BE2C (cell line): ENCODE data around the gene CAMSAP2.
"Not testable (repeated sequence)": the region's sequence is repeated elsewhere in the genome, so short reads cannot be mapped to it uniquely, and the experiment has no call there.

Experiments
- DNase-seq: peaks from one replicate; pipeline ENCODE4 v3.0.0-alpha.2; 2020
- H3K27me3 ChIP-seq: fragments of 250-450 bp; sonication (Bioruptor Pico); 2 replicates; pipeline ENCODE4 v1.5.1; 2020; ENCODE audit warnings: mild to moderate bottlenecking
- H3K36me3 ChIP-seq: fragments of 250-450 bp; sonication (Bioruptor Pico); 2 replicates; pipeline ENCODE4 v1.5.1; 2020; ENCODE audit warnings: mild to moderate bottlenecking
- H3K4me1 ChIP-seq: fragments of 250-450 bp; sonication (Bioruptor Pico); 2 replicates; pipeline ENCODE4 v1.5.1; 2020
- H3K4me3 ChIP-seq: 2 replicates; pipeline ENCODE4 v1.5.1; 2011; ENCODE audit warnings: low read depth, low read length
- H3K9me3 ChIP-seq: fragments of 250-450 bp; sonication (Bioruptor Pico); 2 replicates; pipeline ENCODE4 v1.5.1; 2020
- CTCF ChIP-seq: IDR thresholded peaks from 2 replicates; pipeline ENCODE4 v1.5.1; 2012; ENCODE audit warnings: mild to moderate bottlenecking, low read depth, low read length

Gene CAMSAP2

DNA sequence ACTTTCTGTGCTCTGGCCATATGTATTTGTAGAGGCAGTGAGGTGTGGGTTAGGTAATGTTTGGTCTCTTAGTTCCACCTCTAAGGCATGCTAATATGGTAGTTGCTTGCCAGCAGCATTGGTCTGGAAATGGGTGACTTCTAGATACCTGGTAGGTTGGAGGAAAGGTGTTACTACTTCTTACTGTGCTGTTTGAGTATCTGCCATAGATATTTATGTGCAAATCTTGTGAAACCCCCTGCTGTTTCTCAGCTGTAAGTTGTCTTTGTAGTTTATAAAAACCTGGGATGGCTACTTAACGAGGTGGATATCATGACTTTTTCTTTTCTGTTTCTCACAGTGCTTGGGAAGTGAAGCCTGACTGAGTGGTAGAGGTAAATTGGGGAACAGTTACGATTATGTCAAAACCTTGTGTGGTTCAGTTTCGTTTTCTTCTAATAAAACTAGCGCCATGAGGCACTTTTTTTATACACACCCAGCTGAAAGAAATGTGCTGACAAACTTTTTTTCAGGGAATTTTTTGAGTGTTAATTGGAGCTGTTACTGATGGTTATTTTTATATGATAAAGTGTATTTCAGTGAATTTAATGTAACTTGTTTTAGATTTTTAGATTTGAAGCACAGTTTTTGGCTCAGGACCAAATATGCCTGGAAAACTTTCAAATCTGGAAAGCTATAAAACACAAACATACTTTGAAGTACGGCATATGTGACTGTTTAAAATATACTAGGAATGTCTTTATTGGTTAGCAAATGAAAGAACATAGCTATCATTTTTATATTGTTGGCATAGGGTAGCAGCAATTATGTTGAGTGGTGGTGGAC lies 42.1 kb downstream of the CAMSAP2 start:
- TF ChIP-seq CTCF = no peak
- no peak overlapping the region for H3K4me3 ChIP-seq
- no peak for DNase-seq

DNA sequence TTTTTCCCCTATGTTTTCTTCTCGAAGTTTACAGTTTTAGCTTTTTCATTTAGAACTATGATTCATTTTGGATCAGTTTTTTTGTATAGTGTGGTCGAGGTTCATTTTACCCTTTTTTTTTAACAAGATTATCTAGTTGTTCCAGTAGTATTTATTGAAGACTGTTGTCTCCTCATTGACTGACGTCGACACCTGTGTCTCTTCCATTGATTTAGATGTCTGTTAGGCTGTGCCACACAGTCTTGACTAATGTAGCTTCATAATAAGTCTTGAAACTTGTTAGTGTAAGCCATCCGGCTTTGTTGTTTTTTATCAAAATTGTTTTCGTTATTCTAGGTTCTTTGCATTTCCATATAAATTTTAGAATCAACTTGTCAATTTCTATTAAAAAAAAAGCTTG lies 45.2 kb downstream of the CAMSAP2 start:
- no peak for DNase-seq
- TF ChIP-seq CTCF = no peak
- peaks cover 13% of the 10 kb centered on the region for H3K36me3 ChIP-seq

More for the DNA sequence above, 42.1 kb downstream of the CAMSAP2 start:
- Histone ChIP-seq H3K9me3 (no peaks in the 10 kb centered on the region), H3K36me3 (peaks cover 5% of the 10 kb centered on the region), H3K4me1 (peaks cover 6% of the 10 kb centered on the region), H3K27me3 (no peaks in the 10 kb centered on the region)

DNA sequence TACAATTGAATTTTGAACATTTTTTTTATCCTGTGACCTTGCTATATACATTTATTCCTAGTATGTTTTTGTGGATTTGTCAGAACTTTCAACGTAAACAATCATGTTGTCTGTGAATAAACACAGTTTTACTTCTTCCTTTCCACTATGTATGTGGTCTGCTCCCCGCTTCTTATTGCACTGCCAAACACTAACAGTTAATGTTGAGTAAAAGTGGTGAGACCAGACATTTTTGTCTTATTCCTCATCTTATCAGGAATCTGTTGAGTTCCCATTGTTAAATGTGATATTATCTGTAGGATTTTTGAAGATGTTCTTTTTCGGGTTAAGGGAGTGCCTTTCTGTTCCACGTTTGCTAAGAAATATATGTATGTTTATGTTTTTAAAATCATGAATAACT lies 45.9 kb downstream of the CAMSAP2 start:
- Histone ChIP-seq H3K4me3 (no peak overlapping the region), H3K27me3 (no peaks in the 10 kb centered on the region), H3K4me1 (0 out of 2 replicates have a peak, but pooled peaks cover 3% of the 10 kb centered on the region), H3K9me3 (no peaks in the 10 kb centered on the region), H3K36me3 (peaks cover 13% of the 10 kb centered on the region)
- no peak for TF ChIP-seq CTCF
- DNase-seq = no peak

More for the DNA sequence above, 45.2 kb downstream of the CAMSAP2 start:
- H3K4me1 ChIP-seq = peaks cover 6% of the 10 kb centered on the region; the same call in 1 of the 2 replicates
- H3K27me3 ChIP-seq = no peaks in the 10 kb centered on the region
- no peaks in the 10 kb centered on the region for H3K9me3 ChIP-seq
- no peak overlapping the region for H3K4me3 ChIP-seq

DNA sequence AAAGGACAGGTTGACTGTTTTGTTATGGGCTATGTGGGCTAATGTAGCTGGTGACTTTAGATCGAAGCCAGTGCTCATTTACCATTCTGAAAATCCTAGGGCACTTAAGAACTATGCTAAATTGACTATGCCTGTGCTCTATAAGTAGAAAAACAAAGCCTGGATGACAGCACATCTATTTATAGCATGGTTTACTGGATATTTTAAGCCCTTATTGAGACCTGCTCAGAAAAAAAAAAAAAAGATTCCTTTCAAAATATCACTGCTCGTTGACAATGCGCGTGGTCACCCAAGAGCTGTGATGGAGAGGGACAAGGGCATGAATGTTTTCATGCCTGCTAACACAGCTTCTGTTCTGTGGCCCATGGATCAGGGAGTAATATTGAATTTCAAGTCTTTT lies 48.1 kb downstream of the CAMSAP2 start:
- peaks cover 13% of the 10 kb centered on the region for H3K36me3 ChIP-seq
- no peak overlapping the region for H3K4me3 ChIP-seq
- no peaks in the 10 kb centered on the region for H3K27me3 ChIP-seq
- TF ChIP-seq CTCF = no peak
- no peak for DNase-seq
- peaks cover 3% of the 10 kb centered on the region for H3K4me1 ChIP-seq
- H3K9me3 ChIP-seq = no peaks in the 10 kb centered on the region

DNA sequence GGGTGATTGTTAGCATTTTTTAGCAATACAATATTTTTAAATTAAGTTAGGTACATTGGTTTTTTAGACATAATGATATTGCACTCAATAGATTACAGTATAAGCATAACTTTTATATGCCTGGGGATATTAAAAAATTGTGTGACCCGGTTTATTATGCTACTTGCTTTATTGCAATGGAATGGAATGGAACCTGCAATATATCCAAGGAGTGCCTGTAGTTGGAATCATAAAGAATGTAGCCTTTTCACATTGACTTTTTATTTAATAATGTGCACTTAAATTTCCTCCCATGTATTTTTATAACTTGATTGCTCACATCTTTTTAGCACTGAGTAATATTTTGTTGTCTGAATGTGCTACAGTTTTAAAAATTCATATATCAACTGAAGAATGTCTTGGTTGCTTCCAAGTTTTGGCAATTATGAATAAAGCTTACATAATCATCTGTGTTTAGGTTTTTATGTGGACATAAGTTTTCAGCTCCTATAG lies 49.2 kb downstream of the CAMSAP2 start:
- Histone ChIP-seq H3K4me1 (peaks cover 3% of the 10 kb centered on the region), H3K9me3 (no peaks in the 10 kb centered on the region), H3K36me3 (peaks cover 7% of the 10 kb centered on the region; the same call in 1 of the 2 replicates), H3K4me3 (no peak overlapping the region), H3K27me3 (no peaks in the 10 kb centered on the region)
- DNase-seq = no peak
- no peak for TF ChIP-seq CTCF

GRCh38 chr1:200791012-200791411 lies 52.3 kb downstream of the CAMSAP2 start:
- H3K27me3 ChIP-seq, DNase-seq, H3K36me3 ChIP-seq, H3K9me3 ChIP-seq, H3K4me3 ChIP-seq: not testable (repeated sequence)
- peaks cover 14% of the 10 kb centered on the region for H3K4me1 ChIP-seq
